ENCODE results near the gene ARL16. TPM values are rescaled to one million over a fixed set of nuclear protein-coding genes. Genes with fewer than 3 reads are reported as not detected.

ARL16 gene
- total RNA-seq, 1 experiment from 2014 or later: 64.2 TPM

DNA sequence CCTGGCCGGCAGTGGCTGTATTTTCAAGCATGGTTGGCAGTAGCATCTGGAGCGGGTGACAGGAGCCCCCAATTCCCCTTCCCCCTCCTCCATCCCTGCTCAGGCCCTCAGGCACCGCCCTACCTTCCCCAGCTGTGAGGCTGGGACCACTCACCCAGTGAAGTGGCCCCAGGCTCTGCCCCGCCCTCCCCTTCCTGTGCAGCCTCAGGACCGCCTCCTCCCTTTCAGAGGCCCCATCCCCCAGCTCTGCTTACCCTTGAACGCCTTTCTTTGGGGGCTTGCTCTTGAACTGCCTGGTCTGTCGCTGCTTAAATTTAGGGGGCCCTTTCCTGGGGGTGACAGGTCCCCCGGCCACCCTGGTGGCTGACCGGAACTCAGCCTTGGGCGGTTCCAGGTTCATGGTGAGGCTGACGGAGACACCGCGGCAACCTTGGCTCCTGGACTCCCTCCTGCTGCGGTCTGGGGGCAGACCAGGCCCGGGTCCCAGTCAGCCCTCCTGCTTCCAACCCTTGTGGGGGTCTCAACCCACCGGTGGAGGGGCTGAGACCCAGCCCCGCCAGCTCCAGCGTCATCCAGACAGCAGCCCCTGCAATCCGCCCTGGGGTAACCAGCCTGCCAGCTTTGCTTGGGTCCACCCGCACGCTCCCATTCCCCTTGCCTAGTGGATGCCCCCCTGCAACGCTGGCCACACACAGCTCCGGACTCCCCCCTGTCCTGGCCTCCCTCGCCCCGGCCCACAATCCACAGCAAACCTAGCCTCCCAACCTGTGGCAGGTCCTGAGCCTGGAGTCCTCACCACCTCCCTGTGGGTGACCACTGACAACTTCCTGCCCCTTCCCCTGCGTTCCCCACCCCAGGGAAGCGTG lies 30.5 kb downstream of the ARL16 start:
- DNase-seq (ENCODE audit: low spot score): no peak
- in situ Hi-C loops (cut with HindIII; ENCODE audit: low sequenced_read_pairs): no loop called here

DNA sequence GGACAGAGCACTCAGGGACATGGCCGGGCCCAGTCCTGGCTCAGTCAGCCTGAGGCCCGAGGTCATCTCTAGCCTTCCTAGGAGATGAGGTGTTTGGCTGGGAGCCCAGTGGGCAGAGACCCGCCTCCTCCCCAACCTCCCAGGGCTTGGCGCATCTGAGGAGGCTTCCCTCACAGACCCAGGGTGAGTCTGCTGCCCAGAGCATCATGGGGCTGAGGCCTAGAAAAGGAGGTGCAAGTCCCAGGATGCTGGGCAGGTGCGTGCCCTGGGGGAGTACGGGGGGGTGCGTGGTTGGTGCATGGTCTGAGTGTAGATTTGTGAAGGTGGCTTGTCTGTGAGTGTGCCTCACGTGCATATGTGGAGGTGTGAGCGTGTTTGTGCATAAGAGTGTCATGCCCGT lies 31.9 kb downstream of the ARL16 start:
- no peak for DNase-seq (ENCODE audit: low spot score)
- in situ Hi-C loops (cut with HindIII; ENCODE audit: low sequenced_read_pairs): no loop called here

- no peak for DNase-seq (ENCODE audit: low spot score)
- in situ Hi-C loops (cut with HindIII; ENCODE audit: low sequenced_read_pairs): no loop called here
These were observed 32.6 kb downstream of the ARL16 start for GRCh38 chr17:81650951-81651350.

- in situ Hi-C loops (cut with HindIII; ENCODE audit: low sequenced_read_pairs): no loop called here
- no peak for DNase-seq (ENCODE audit: low spot score)
These were observed 34.9 kb downstream of the ARL16 start for GRCh38 chr17:81648707-81649085.

GRCh38 chr17:81648013-81648706 lies 35.4 kb downstream of the ARL16 start:
- peak; percentile 13 for DNase-seq (ENCODE audit: low spot score)
- in situ Hi-C loops (cut with HindIII; ENCODE audit: low sequenced_read_pairs): no loop called here

DNA sequence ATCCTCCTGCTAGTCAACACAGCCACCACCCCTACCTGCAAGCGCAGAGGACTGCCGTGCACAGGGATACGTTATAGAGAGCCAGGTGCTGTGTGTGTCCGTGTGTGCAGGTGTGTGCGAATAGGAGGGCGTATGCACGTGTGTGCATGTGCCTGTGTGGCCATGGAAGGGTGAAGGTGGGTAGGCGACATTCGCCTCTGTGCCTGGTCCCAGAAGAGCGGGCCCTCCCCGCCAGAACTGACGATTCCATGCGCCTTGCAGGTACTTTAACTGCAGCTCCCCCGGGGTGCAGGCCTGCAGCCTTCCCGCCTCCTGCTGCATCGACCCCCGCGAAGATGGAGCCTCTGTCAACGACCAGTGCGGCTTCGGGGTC lies 36.0 kb downstream of the ARL16 start:
- in situ Hi-C loops (cut with HindIII; ENCODE audit: low sequenced_read_pairs): no loop called here
- no peak for DNase-seq (ENCODE audit: low spot score)

DNA sequence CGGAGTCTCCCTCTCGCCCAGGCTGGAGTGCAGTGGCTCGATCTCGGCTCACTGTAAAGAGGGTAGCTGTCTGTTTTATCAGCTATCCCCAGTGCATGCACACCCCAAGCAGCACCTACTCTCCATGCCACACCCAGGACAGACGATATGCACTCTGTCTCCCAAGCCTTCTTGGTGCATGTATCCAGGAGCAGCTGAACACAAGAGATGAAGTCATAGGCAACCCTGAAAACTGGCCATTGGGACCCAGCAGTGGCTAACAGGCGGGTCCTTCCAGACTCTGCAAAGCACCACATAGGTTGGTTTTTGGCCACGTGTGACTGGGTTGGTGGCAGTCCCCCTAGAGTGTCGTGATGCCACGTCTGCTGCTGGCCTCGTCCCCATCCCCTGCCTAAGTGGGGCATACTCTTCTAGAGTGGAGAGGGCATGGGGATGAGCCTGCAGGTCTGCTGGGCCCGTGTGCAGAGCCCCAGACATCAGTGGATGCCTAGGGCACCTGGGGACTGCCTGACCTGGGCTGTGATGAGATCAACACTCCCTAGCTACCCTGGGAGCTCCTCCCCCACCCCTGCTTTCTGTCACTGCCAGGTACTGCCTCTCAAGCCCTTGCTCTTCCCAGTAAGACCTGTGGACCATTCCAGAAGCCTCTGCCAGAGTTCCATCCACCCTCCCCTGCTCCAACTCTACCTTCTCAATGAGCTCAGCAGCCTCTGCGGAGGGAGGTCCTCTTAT lies 36.6 kb downstream of the ARL16 start:
- in situ Hi-C loops (cut with HindIII; ENCODE audit: low sequenced_read_pairs): no loop called here
- DNase-seq (ENCODE audit: low spot score): peak; percentile 95

DNA sequence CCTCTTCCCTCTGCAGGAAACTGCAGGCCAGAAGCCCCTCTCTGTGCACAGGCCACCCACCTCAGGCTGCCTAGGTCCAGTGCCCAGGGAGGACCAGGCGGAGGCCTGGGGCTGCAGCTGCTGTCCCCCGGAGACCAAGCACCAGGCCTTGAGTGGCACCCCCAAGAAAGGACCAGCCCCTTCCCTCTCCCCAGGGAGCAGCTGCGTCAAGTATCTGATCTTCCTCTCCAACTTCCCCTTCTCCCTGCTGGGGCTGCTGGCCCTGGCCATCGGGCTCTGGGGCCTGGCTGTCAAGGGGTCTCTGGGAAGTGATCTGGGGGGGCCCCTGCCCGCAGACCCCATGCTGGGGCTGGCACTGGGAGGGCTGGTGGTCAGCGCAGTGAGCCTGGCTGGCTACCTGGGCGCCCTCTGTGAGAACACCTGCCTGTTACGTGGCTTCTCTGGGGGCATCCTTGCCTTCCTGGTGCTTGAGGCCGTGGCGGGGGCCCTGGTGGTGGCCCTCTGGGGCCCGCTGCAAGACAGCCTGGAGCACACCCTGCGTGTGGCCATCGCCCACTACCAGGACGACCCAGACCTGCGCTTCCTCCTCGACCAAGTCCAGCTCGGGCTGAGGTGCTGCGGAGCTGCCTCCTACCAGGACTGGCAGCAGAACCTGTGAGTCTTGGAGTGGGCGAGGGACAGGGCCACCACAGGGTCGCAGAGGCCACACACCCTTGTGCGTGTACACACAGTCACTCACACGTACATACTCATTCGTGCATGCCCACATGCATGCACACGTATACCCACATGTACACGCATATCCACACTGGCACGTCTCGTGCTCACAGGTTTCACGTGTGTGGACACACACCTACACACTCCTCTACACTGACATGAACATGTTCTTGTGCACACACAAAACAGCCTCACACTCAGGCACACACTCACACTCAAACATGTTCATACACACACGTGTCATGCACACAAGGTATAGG lies 38.3 kb downstream of the ARL16 start:
- in situ Hi-C loops (cut with HindIII; ENCODE audit: low sequenced_read_pairs): no loop called here
- DNase-seq (ENCODE audit: low spot score): no peak

DNA sequence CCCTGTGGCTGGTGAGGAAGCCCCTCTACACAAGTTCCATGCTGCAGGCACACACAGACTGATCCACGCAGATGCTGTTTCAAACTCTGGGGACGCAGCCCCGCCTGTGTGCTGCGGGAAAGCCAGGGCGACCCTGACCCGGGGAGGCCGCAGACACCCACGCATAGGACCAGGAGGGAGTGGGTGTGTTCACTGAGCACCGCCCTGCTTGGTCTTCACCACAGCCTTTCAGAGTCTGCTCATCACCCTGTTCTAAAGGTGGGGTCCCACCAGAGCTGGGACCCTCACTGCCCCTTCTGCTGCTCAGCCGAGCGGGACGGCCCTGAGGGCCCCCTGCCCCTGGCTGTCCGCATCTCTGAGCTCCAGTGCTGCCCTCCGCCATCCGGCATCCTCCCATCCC lies 39.1 kb downstream of the ARL16 start:
- in situ Hi-C loops (cut with HindIII; ENCODE audit: low sequenced_read_pairs): no loop called here
- DNase-seq (ENCODE audit: low spot score): no peak

DNA sequence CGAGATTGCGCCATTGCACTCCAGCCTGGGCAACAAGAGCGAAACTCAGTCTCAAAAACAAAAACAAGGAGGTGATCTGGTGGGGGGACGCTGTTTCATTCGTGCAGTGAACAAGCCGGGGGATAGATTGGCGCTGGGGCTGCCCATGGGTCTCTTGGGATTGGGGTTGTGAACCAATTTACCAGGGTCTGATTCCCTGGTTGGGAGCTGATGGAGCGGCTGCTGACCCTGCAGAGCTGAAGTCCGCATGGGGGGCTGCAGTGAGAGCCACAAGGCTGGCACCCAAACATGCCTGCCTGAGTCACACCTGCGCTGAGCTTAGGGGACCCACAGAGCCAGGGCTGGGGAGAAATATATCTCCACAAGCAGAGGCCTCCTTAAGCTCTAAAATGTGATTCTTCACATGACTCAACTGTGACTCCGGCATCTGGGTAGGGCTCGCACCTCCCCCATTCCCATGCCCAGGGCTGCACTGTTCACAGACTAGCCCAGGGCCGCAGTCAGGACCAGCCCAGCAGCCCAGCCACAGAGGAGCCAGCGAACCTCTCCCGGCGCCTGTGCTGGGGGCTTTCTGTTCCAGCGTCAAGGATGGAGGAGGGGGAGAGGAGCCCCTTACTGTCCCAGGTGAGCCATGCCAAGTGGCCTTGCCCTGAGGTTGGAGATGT lies 41.6 kb downstream of the ARL16 start:
- in situ Hi-C loops (cut with HindIII; ENCODE audit: low sequenced_read_pairs): no loop called here
- peak; percentile 34 for DNase-seq (ENCODE audit: low spot score)

- no peak for DNase-seq (ENCODE audit: low spot score)
- in situ Hi-C loops (cut with HindIII; ENCODE audit: low sequenced_read_pairs): no loop called here
These were observed 43.6 kb downstream of the ARL16 start for GRCh38 chr17:81640011-81640410.

- no peak for DNase-seq (ENCODE audit: low spot score)
- in situ Hi-C loops (cut with HindIII; ENCODE audit: low sequenced_read_pairs): no loop called here
These were observed 44.9 kb downstream of the ARL16 start for GRCh38 chr17:81638683-81639082.

GRCh38 chr17:81636505-81637288 lies 46.9 kb downstream of the ARL16 start, which contains the start of the genes NPLOC4 and TSPAN10:
Gene NPLOC4, minus strand, starts transcription at chr17:81637112. Its CDS starts 182 bp downstream, at chr17:81636930.
Gene TSPAN10, plus strand, starts transcription at chr17:81637196. Its CDS starts 5,217 bp downstream, at chr17:81642413.
- in situ Hi-C loops (cut with HindIII; ENCODE audit: low sequenced_read_pairs): no loop called here
- peak; percentile 74 for DNase-seq (ENCODE audit: low spot score)

- in situ Hi-C loops (cut with HindIII; ENCODE audit: low sequenced_read_pairs): no loop called here
These were observed 47.6 kb downstream of the ARL16 start for GRCh38 chr17:81635973-81636504.

GRCh38 chr17:81635431-81635830 lies 48.2 kb downstream of the ARL16 start:
- DNase-seq (ENCODE audit: low spot score): no peak
- in situ Hi-C loops (cut with HindIII; ENCODE audit: low sequenced_read_pairs): no loop called here

More at GRCh38 chr17:81635973-81636504, 47.6 kb downstream of the ARL16 start:
- no peak for DNase-seq (ENCODE audit: low spot score)

DNA sequence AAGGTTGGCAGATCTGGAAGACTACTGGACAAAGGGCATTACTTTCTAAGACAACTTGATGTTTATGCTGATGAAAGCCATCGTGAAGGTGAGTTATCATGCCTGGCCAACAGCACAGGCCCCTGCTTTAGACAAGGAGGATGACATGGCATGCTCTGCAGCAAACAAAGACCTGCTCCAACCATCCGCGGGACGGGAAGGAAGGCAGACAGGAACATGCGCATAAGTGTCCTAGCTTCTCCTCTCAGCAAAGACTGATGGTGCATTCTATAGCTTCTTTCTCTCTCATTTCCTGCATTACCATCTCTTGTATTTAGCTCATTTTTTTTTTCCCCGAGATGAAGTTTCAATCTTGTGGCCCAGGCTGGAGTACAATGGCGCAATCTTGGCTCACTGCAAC lies 52.1 kb downstream of the ARL16 start:
- in situ Hi-C loops (cut with HindIII; ENCODE audit: low sequenced_read_pairs): no loop called here
- DNase-seq (ENCODE audit: low spot score): no peak

Data from G401 (cell line).